KMS-11 (cell line): ENCODE data around the gene PLEKHG7.
"Not testable (repeated sequence)": the region's sequence is repeated elsewhere in the genome, so short reads cannot be mapped to it uniquely, and the experiment has no call there.

ENCODE experiments used
- H2AFZ ChIP-seq: fragments of 200-600 bp; sonication (generic); 2 replicates; pipeline ENCODE4 v1.6.1; 2016; ENCODE audit warnings: antibody characterized with exemption, mixed run types, low read depth
- H3K27ac ChIP-seq: fragments of 200-600 bp; sonication (generic); 2 replicates; pipeline ENCODE4 v1.6.1; 2016; ENCODE audit warnings: mild to moderate bottlenecking, mixed run types
- H3K27me3 ChIP-seq: fragments of 200-600 bp; sonication (generic); 2 replicates; pipeline ENCODE4 v1.6.1; 2017; ENCODE audit warnings: mild to moderate bottlenecking, low read depth, mixed run types, moderate library complexity; ENCODE audit not compliant: insufficient read depth
- H3K36me3 ChIP-seq: fragments of 200-600 bp; sonication (generic); 2 replicates; pipeline ENCODE4 v1.6.1; 2017; ENCODE audit warnings: mild to moderate bottlenecking, mixed run types; ENCODE audit not compliant: insufficient read depth
- H3K4me1 ChIP-seq: fragments of 200-600 bp; sonication (generic); 2 replicates; pipeline ENCODE4 v1.6.1; 2016; ENCODE audit warnings: mild to moderate bottlenecking, low read depth, mixed run types; ENCODE audit not compliant: poor library complexity, severe bottlenecking
- H3K4me2 ChIP-seq: fragments of 200-600 bp; sonication (generic); 2 replicates; pipeline ENCODE4 v1.7.0; 2016; ENCODE audit warnings: mild to moderate bottlenecking, mixed run types
- H3K4me3 ChIP-seq: fragments of 200-600 bp; sonication (generic); IDR thresholded peaks from 2 replicates; pipeline ENCODE4 v1.6.1; 2017; ENCODE audit warnings: low read depth, low read length, mixed read lengths; ENCODE audit not compliant: insufficient read depth
- H3K79me2 ChIP-seq: fragments of 200-600 bp; sonication (generic); 2 replicates; pipeline ENCODE4 v1.6.1; 2016; ENCODE audit warnings: low read depth, mixed run types; ENCODE audit not compliant: insufficient read depth
- H3K9ac ChIP-seq: fragments of 200-600 bp; sonication (generic); 2 replicates; pipeline ENCODE4 v1.6.1; 2016; ENCODE audit warnings: mild to moderate bottlenecking, mixed run types
- H4K20me1 ChIP-seq: fragments of 200-600 bp; sonication (generic); 2 replicates; pipeline ENCODE4 v1.6.1; 2016; ENCODE audit warnings: mild to moderate bottlenecking, mixed run types; ENCODE audit not compliant: insufficient read depth
- CTCF ChIP-seq: fragments of 200-600 bp; sonication (generic); conservative IDR thresholded peaks from 2 replicates; pipeline ENCODE4 v1.6.1; 2017; ENCODE audit warnings: low read depth, mild to moderate bottlenecking, antibody characterized with exemption, low read length, moderate library complexity, mixed read lengths

Gene PLEKHG7

GRCh38 chr12:92745856-92746550 lies 43.2 kb downstream of the PLEKHG7 start:
- Histone ChIP-seq H2AFZ (no peak overlapping the region), H3K27ac (no peak overlapping the region), H3K4me2 (no peak overlapping the region)

GRCh38 chr12:92747151-92747550 lies 44.4 kb downstream of the PLEKHG7 start:
- no peak overlapping the region for H3K27ac ChIP-seq
- no peak overlapping the region for H2AFZ ChIP-seq
- H3K27me3 ChIP-seq, result no peaks in the 10 kb centered on the region
- no peaks in the 10 kb centered on the region for H3K4me1 ChIP-seq
- no peak for TF ChIP-seq CTCF
- H3K36me3 ChIP-seq, result no peaks in the 10 kb centered on the region
- no peak overlapping the region for H3K4me3 ChIP-seq
- no peak overlapping the region for H3K9ac ChIP-seq
- H4K20me1 ChIP-seq, result no peaks in the 10 kb centered on the region
- H3K79me2 ChIP-seq, result no peaks in the 10 kb centered on the region
- H3K4me2 ChIP-seq, result no peak overlapping the region

More at GRCh38 chr12:92745856-92746550, 43.2 kb downstream of the PLEKHG7 start:
- H3K27me3 ChIP-seq, result no peaks in the 10 kb centered on the region
- no peaks in the 10 kb centered on the region for H4K20me1 ChIP-seq
- H3K79me2 ChIP-seq, result no peaks in the 10 kb centered on the region
- TF ChIP-seq CTCF, result no peak
- no peak overlapping the region for H3K9ac ChIP-seq
- no peaks in the 10 kb centered on the region for H3K36me3 ChIP-seq
- no peak overlapping the region for H3K4me3 ChIP-seq
- H3K4me1 ChIP-seq, result no peaks in the 10 kb centered on the region

DNA sequence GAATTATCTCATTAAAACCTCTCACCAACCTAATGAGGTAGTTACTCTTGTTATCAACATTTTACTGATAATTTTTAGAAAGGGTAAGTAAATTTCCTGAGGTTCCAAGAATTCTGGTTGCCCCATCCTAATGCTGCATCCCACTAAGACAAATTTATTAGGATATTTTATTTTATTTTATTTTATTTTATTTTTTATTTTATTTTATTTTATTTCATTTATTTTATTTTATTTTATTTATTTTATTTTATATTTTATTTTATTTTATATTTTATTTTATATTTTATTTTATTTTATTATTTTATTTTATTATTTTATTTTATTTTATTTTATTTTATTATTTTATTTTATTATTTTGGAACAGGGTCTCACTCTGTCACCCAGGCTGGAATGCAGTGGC lies 46.9 kb downstream of the PLEKHG7 start:
- H4K20me1 ChIP-seq, H2AFZ ChIP-seq, H3K79me2 ChIP-seq, H3K9ac ChIP-seq, H3K4me3 ChIP-seq, H3K27ac ChIP-seq, H3K4me1 ChIP-seq, H3K36me3 ChIP-seq, H3K4me2 ChIP-seq, H3K27me3 ChIP-seq: not testable (repeated sequence)

- H3K4me3 ChIP-seq, result no peak overlapping the region
- H3K27me3 ChIP-seq, result no peaks in the 10 kb centered on the region
- H3K9ac ChIP-seq, result no peak overlapping the region
- no peak for TF ChIP-seq CTCF
- no peak overlapping the region for H2AFZ ChIP-seq
- no peaks in the 10 kb centered on the region for H3K36me3 ChIP-seq
- H3K27ac ChIP-seq, result no peak overlapping the region
- H3K4me1 ChIP-seq, result no peaks in the 10 kb centered on the region
- H4K20me1 ChIP-seq, result no peaks in the 10 kb centered on the region
- H3K79me2 ChIP-seq, result no peaks in the 10 kb centered on the region
- H3K4me2 ChIP-seq, result no peak overlapping the region
Observed at GRCh38 chr12:92753976-92754885, 51.4 kb downstream of the PLEKHG7 start.
